Midbrain (tissue), 1 donor: ENCODE measurements around the gene OR14A2.
"Not testable (repeated sequence)": the region's sequence is repeated elsewhere in the genome, so short reads cannot be mapped to it uniquely, and the experiment has no call there.

ENCODE experiments used
- DNase-seq: peaks from one replicate; lab custom pipeline; 2025; lab: John Stamatoyannopoulos, UW

OR14A2 gene

DNA sequence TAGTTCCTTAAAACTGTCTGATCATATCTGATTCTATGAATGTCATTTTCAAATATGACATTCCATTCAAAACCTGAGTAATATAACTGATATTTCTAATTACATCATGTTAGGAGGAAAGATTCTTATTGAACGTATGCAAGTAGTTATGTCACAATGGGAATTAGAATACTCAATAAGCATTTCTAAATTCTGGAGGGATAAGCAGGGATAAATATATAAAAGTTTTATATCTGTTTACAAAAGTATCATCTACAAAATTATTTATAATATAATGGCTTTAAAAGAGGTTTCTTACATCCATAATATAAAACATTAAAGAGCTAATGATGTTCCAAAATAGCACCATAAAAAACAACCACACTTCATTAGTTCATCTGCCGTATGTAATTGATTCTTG lies at the start of gene OR14A2:
Gene OR14A2, minus strand, starts transcription at position 101 of the 400 bp plus-strand sequence.
- DNase-seq = no peak

DNA sequence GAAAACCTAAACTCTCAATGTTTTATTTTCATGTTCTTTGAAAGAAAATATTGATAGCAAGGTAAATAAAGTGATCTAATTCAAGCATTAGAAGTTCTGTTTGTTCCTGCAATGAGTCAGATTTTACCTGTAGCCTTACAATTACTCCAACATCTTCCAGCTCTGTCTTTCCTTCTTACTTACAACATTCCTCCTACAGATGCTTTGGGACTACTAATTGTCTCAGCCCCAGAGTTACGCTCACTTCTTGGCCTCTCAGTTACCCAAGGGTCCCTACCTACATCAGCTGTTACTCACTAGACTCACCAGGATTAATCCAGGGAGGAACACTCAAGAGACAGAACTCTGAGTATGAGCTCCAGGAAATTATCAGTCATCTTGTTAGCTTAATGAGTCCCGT lies 49.6 kb upstream of the OR14A2 start:
- no peak for DNase-seq

DNA sequence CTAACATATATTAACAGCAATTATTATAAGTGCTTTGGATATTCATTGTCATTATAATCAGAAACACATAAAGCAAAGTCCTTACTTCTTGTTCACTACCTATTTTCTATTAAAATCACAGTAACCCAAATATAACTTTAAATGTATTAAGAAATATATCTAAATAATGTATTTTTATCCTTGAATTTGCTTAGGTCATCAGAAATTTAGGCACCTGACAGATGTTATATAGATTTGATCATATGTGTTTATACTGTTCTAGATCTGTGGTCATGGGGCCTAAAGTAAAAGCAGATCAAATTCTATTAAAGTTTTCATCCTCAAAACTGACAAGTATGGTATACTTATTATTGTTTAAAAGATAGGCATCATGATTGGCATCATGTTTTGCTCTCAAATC lies 21.7 kb upstream of the OR14A2 start:
- DNase-seq = no peak

DNA sequence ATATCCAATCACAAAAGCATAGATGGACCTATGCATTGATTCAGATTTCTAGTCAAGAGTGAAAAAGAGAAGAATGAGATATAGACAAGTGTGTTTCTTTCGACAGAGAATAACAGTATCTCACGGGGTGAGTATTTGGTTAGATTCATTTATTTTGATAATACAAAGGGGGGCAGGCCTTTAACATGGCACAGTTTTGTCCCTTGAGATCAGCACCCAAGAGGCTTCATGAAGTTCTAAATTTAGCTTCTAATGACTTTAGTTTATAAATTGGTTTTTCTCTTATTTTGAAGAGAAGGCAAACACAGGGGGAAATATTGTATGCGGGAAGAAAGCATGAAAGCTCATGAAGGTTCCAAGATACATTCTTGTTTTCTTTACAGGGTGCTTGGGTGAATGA lies 12.5 kb upstream of the OR14A2 start, which contains the start of gene OR1C1:
Gene OR1C1, minus strand, starts transcription at position 101 of the 400 bp plus-strand sequence. CDS start 2,150 bp downstream, outside the sequence.
- no peak for DNase-seq

DNA sequence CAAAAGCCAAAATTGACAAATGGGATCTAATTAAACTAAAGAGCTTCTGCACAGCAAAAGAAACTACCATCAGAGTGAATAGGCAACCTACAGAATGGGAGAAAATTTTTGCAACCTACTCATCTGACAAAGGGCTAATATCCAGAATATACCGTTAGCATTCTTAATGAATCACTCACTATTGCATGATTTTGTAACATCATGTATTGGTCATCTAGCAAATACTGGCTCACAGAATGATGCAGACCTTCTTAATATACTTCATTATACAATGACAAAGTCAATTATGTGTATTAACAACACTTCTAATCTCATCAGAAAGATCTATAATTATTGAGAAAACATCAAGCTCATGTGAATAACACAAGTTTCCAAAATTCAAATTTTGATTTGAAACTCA lies 6.4 kb upstream of the OR14A2 start:
- not testable (repeated sequence) for DNase-seq

DNA sequence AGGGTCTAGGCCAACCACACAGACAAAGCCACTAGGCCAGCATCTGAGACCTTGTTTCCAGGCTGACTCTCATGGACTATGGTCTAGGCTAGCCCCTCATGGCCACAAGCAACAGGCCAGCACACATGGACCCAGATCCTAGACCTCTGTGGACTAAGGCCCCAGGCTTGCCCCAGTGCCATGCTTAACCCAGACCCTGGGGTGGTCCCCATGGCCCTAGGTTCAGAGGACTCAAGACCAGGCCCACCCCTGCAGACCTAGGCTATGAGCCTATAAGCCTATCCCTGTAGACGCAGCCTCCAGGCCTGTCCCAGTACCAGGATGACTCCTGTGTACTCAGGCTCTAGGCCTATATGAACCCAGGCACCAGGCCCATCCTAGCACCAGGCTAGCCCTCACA lies 1.9 kb upstream of the OR14A2 start:
- DNase-seq = no peak

DNA sequence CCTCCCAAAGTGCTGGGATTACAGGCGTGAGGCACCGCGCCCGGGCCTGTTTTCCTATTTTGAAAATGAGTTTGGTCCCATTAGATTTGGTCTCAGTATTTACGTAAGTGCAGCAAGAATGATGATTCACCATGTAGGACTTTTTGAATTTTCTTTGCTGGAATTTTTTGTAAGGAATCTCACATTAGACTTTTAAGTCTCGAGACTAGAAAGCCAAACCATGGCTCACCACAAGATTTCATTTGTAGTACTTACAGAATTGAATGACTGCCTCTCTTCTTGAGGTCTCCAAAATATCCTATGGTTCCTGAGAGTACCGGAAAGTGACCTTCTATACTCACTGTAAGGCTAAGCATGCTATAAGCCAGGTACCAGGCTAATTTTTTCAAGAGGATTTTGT lies 325 bp downstream of the OR14A2 start:
- no peak for DNase-seq

DNA sequence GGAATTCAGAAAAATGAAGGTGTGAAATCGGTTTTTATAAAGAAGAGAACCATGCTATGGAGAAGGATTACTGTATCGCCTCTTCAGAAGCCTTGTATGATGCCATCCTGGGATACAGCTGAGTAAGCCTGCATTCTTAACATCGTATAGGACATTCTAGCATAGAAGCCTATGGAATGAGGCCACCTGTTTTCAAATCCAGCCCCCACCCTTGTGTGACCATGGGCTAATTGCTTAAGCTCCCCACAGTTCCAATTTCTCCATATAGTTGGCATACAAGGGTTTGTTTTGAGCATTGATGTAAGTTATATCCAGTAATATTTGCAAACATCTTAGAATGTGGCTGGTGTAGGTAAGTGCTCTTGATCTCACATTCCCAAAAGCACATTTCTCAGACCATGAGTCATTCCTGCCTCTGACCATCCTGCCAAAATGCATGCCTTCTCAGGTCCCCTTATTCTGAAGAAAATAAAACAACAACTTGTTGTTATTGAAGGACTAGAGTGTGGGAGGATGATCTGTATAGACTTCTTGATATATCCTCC lies 1.5 kb downstream of the OR14A2 start:
- DNase-seq = no peak

DNA sequence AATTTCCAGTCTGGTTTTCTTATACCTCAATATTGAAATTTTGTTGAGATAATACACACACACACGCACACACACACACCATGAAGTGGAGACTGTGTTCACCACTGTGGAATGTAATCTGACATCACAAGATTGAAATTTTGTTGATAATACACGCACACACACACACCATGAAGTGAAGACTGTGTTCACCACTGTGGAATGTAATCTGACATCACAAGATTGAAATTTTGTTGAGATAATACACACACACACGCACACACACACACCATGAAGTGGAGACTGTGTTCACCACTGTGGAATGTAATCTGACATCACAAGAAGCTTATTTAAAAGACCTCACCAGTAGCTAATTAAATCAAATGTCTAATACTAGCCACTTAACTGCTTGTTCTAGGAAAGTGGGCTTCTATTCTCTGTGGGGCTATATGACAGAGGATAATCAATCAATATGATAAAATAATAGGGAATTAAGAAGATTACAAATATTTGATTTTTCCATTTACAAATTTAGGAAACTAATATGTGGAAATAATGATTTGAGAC lies 5.7 kb downstream of the OR14A2 start:
- not testable (repeated sequence) for DNase-seq

DNA sequence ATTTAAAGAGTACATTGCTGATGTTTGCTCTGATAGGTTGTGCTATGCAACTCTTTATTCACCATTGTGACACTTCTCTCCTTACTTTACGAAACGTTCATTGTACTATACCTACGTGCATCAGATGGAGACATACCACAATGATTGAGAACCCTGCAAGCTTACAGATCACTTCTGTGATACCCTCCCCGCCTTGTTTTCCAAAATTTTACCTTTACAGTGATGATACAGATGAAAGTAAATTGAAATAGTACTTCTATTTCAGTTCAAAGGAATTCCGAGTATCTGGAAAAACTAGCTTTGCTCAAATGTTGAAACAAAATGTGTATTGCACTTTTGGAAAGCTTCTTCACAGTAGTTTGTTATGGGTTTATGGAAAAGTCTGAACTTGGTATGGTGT lies 6.2 kb downstream of the OR14A2 start:
- DNase-seq = no peak

DNA sequence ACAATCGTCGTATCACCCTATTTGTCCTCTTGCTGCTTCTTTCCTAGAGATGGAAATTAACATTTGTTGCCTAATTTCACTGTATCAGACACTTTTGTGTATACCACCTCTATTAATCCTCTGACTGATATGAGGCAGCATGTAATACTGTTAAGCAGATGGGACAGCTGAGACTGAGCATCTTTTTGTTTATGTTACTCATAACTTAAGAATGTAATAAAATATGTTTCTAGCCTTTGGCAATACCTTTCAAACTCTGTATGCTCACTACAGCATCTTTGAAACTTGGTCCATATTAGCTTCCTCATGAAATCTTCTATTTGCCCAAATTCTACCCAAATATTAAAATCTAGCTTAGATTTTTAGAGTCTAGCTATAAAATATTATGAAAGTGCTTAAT lies 7.2 kb downstream of the OR14A2 start:
- no peak for DNase-seq

DNA sequence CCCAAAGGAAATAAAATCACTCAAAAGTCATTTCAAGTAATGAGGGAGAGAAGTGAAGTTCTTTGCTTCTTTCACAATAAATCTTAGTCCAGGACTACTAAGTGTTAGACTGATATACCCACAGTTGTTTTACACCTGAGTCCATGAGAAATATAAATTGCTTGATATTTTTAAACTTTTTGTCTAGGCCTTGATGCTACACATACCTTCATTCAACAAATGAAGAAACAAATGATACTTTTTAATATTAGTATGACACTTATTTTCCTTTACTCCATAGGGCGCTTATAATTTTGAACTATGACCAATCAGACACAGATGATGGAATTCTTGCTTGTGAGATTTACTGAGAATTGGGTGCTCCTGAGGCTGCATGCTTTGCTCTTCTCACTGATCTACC lies 9.6 kb downstream of the OR14A2 start, which contains the start of gene OR14K1:
Gene OR14K1, plus strand, starts transcription at position 301 of the 400 bp plus-strand sequence. Its CDS starts 0 bp downstream, at position 301.
- no peak for DNase-seq

DNA sequence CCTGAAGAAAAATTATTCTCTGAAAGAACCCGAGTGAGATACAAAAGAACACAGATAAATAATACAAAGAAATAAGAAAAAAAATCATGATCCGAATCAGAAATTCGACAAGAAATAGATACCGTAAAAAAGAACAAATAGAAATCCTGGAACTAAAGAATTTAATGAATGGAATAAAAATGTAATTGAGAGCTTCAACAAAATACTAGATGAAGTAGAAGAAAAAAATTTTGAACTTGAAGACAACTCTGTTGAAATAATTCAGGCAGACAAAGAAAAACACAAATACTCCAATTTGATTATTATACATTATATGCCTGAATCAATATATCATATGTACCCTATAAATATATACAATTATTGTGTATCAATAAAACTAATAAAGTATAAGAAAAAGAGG lies 26.7 kb downstream of the OR14A2 start:
- no peak for DNase-seq

DNA sequence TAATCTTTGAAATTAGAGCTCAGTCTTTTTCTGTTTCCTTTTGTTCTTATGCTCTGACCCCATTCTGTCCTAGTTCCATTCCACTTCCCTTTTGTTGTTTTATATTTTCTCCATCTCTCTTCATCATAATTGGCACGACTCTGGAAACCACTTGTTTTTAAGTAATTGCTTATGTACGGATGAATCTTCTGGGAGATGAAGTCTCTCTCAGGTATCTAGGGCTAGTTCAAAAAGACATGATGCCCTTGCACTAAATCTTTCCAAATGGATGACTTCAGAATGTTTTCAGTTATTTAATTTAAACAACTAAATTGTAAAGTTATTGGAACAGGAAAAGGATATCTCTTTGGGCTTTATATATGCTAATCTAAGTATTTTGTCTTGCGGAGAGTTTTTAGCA lies 31.4 kb downstream of the OR14A2 start, which contains the start of gene OR6F1:
Gene OR6F1, minus strand, starts transcription at position 101 of the 400 bp plus-strand sequence. CDS start 3,891 bp downstream, outside the sequence.
- no peak for DNase-seq

DNA sequence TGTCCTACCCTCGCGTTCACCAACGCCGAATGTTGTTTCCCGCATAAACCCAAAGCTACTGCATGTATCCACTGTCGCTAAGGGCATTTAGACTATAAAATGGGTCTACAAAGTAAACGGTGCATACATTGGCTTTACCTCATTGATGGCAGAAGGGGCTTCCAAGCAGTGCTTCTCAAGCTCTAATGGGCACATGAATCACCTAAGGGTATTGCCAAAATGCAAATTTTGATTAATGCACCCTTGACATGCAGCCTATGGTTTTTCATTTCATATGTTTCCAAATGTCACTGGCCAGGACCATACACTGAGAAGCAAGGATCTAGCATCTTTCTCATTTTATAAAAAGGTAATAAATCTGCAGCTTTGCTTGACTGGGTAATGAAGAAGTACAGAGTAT lies 34.2 kb downstream of the OR14A2 start:
- DNase-seq = no peak

DNA sequence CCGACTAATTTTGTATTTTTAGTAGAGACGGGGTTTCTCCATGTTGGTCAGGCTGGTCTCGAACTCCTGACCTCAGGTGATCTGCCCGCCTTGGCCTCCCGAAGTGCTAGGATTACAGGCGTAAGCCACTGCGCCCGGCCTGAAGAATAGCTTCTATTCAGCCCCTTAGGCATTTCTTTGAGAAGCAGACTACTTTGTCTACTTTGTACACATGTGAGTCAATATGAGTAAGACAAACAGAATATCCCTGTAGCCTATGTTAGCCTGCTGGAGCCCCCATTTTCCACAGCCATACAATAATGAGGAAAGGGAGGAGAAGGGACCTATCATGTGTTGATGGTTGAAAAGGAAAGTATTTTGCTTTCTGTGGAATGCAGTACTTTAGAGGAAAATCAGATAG lies 37.3 kb downstream of the OR14A2 start:
- DNase-seq = not testable (repeated sequence)

DNA sequence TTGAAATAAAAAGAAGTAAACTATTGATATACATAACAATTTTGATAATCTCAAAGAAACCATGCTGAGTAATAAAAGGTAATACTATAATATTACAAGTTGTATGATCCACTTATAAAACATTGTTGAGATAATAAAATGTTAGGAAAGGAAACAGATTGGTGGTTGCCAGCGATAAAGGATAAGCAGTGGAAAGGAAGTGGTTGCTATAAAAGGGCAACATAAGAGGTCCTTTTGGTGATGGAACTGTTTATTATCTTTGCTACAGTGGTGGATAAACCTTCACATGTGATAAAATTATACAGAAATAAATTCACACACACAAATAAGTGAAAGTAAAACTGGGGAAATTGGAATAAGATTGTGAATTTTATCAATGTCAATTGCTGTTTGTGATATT lies 46.6 kb downstream of the OR14A2 start:
- DNase-seq = no peak

DNA sequence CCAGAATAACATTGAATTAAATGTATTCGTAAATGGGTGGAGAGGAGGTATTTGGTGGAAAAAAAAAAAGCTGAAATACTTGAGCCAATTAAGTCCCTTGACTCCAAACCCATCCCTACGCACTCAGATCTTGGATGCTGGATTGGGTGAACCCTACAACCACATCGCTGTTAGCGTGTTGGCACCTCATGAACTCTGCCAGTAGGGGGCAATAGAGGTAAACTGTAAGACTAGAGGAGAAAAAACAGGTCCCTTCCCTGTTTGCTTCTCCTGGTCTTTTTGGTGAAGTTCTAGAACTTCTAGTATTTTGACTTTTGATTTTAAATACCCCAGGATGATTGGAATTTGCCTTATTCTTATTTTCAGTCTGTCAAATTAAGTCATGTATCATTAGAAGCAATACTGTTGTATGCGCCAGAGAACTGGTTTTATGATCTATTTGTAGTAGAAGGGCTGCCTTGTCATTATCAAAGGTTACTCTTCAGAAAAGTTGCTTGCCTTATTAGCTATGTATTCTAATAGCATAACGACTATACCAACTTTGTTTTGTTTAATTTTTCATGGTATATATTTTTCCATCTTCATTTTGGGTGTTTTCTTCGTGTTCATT lies 66.5 kb downstream of the OR14A2 start:
- peak; percentile 57 for DNase-seq

DNA sequence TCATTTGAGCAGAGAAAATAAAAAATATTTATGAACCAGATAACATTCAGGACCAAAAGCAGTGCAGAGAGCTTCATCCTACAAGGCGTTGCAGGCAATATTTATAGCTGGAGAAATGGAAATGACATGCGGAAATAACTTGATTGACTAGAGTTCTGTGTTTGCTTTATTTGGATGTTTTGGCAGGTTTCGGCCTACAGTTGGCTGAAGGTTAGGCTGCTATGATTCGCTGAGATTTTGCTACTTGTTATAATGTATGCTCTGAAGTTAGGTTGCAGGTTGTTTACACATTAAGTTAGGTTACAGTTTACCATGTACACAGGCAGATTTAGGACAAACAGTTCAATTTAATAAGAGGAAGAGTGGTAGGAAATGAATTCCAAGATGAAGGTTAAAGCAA lies 67.8 kb downstream of the OR14A2 start:
- no peak for DNase-seq

DNA sequence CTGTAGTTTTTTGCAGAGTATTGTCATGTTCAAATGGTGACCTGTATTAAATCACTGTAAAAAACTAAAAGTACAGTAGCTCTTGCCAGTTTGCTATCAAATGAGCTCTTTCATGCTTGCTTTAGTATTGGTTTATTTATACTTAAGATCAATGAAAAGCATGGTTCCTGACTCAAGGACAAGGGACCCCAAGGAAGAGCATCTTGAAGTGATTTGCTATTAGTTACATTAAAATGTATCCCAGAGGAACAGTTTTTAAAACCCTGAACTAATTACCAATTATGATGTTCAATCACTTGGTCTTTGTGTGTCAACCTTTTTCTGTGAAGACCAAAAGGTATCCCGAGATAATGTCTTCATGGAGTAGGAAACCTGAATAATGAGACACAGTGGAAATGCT lies 68.3 kb downstream of the OR14A2 start, which contains the start of gene OR13G1:
Gene OR13G1, minus strand, starts transcription at position 101 of the 400 bp plus-strand sequence. CDS start 6,698 bp downstream, outside the sequence.
- DNase-seq = no peak
